Body of pancreas (tissue), 4 donors: ENCODE results near the gene HTRA3. TPM values are rescaled to one million over a fixed set of nuclear protein-coding genes. Genes with fewer than 3 reads are reported as not detected.

Source experiments
- ATAC-seq: fragments of 150-250 bp; one replicate; pipeline ENCODE4 v1.9.1; 2016
- DNase-seq, 4 donors: peaks; one replicate each; pipeline ENCODE4 v3.0.0-alpha.2; 2019
- H3K27ac ChIP-seq, 4 donors: fragments of 200-600 bp; sonication (generic); 1 replicate in 3 of 4; 2 replicates in 1 of 4; pipeline versions ENCODE4 v1.5.1 to v1.6.1; 2016 to 2019; ENCODE audit warnings: mild to moderate bottlenecking in 1 of 4, mixed read lengths in 1 of 4, moderate library complexity in 1 of 4
- H3K27me3 ChIP-seq, 2 donors: fragments of 200-600 bp; sonication (generic); one replicate each; pipeline ENCODE4 v1.6.0; 2016; ENCODE audit warnings: mild to moderate bottlenecking in 1 of 2
- H3K36me3 ChIP-seq, 2 donors: fragments of 200-600 bp; sonication (generic); replicated peaks in 1 of 2; 2 replicates each; pipeline ENCODE4 v1.5.1; 2016; ENCODE audit warnings: low read depth in 2 of 2; ENCODE audit not compliant: insufficient read depth in 1 of 2
- H3K4me1 ChIP-seq: fragments of 200-600 bp; sonication (generic); one replicate; pipeline ENCODE4 v1.6.0; 2016
- H3K4me3 ChIP-seq, 2 donors: fragments of 200-600 bp; sonication (generic); 1 replicate in 1 of 2; 2 replicates in 1 of 2; pipeline ENCODE4 v1.5.1; 2016 to 2019
- H3K9me3 ChIP-seq, 3 donors: fragments of 200-600 bp; sonication (generic); 1 replicate in 2 of 3; 2 replicates in 1 of 3; pipeline ENCODE4 v1.5.1; 2016
- CTCF ChIP-seq, 7 experiments: fragments of 450-650 bp in 4 of 7; fragments of 200-600 bp in 3 of 7; sonication (generic) in 3 of 7; IDR thresholded peaks; one replicate each; pipeline ENCODE4 v1.5.1; 2016 to 2019; ENCODE audit warnings: antibody characterized with exemption in 7 of 7
- POLR2A ChIP-seq, 3 donors: fragments of 450-650 bp; IDR thresholded peaks; one replicate each; pipeline ENCODE4 v1.6.1; 2016; ENCODE audit warnings: antibody characterized with exemption in 3 of 3, mild to moderate bottlenecking in 2 of 3
- WGBS, 2 donors: methylation state at CpG; one replicate each; pipeline ENCODE4 v1.1.5; 2017; 5-methylcytosine and 5-hydroxymethylcytosine counted together
- intact Hi-C: fragments of 100-400 bp; cut with DNase I; formaldehyde crosslinking; loops from one replicate; pipeline ENCODE4 v1.15.1; 2023
- total RNA-seq, 2 donors: library from RNA; depleted of rRNA; stranded (reverse); fragments of >200 nt; gene quantifications; one replicate each; pipeline ENCODE4 v1.1.0, GENCODE V29; 2016

Gene HTRA3
- total RNA-seq, 2 donors from 2014 or later, result 4.2 to 17.5 TPM

GRCh38 chr4:8238515-8239053 lies 31.0 kb upstream of the HTRA3 start:
- 66 to 76% methylated on average over 6 to 13 of the region's 17 CpGs for WGBS, 2 donors
- Histone ChIP-seq H3K4me3 (no peak overlapping the region), H3K4me1 (no peaks in the 10 kb centered on the region), H3K9me3 (no peaks in the 10 kb centered on the region), H3K27ac (no peak overlapping the region), H3K27me3 (no peaks in the 10 kb centered on the region), H3K36me3 (peaks cover 0 to 23% of the 10 kb centered on the region in 2 donors)
- DNase-seq, result no peak
- ATAC-seq, result no peak
- intact Hi-C loops, result loop anchor here (5.0 kb wide), 1 partner anchor 61 kb away; no protein-coding TSS in a partner anchor
- no peak for TF ChIP-seq POLR2A (IDR thresholded peaks at IDR 0.05)
- TF ChIP-seq CTCF (IDR thresholded peaks at IDR 0.05), result peak in 1 of 7 experiments; percentile 13

- no peaks in the 10 kb centered on the region for H3K9me3 ChIP-seq
- H3K36me3 ChIP-seq, result peaks cover 0 to 18% of the 10 kb centered on the region in 2 donors
- 97 to 100% methylated on average over 1 to 13 of the region's 13 CpGs for WGBS, 2 donors
- intact Hi-C loops, result loop anchor here (5.0 kb wide), 1 partner anchor 62 kb away; no protein-coding TSS in a partner anchor
- no peaks in the 10 kb centered on the region for H3K4me1 ChIP-seq
- no peak for ATAC-seq
- TF ChIP-seq CTCF (IDR thresholded peaks at IDR 0.05) (no peak), POLR2A (IDR thresholded peaks at IDR 0.05) (no peak)
- DNase-seq, result no peak
- H3K4me3 ChIP-seq, result no peak overlapping the region
- no peak overlapping the region for H3K27ac ChIP-seq
- H3K27me3 ChIP-seq, result no peaks in the 10 kb centered on the region
These were observed 30.3 kb upstream of the HTRA3 start for GRCh38 chr4:8239226-8239625.

- Histone ChIP-seq H3K27ac (no peak overlapping the region), H3K9me3 (no peaks in the 10 kb centered on the region), H3K4me3 (no peak overlapping the region), H3K27me3 (no peaks in the 10 kb centered on the region), H3K4me1 (no peaks in the 10 kb centered on the region), H3K36me3 (peaks cover 0 to 18% of the 10 kb centered on the region in 2 donors)
- no peak for TF ChIP-seq POLR2A (IDR thresholded peaks at IDR 0.05)
- intact Hi-C loops, result loop anchor here (5.0 to 10.0 kb wide), 2 partner anchors 62 to 165 kb away; no protein-coding TSS in a partner anchor
- ATAC-seq, result no peak
- no peak for DNase-seq
- WGBS, 2 donors, result 91 to 100% methylated on average over 1 to 8 of the region's 9 CpGs
These were observed 29.9 kb upstream of the HTRA3 start for GRCh38 chr4:8239661-8240060.

- no peak overlapping the region for H3K4me3 ChIP-seq
- ATAC-seq, result no peak
- DNase-seq, result no peak
- peaks cover 0 to 18% of the 10 kb centered on the region in 2 donors for H3K36me3 ChIP-seq
- no peak overlapping the region for H3K27ac ChIP-seq
- TF ChIP-seq CTCF (IDR thresholded peaks at IDR 0.05) (no peak), POLR2A (IDR thresholded peaks at IDR 0.05) (no peak)
- no peaks in the 10 kb centered on the region for H3K9me3 ChIP-seq
- H3K4me1 ChIP-seq, result no peaks in the 10 kb centered on the region
- WGBS, 2 donors, result 67 to 88% methylated on average over 11 to 25 of the region's 26 CpGs
- no peaks in the 10 kb centered on the region for H3K27me3 ChIP-seq
- intact Hi-C loops, result loop anchor here (10.0 kb wide), 1 partner anchor 164 kb away; no protein-coding TSS in a partner anchor
These were observed 29.1 kb upstream of the HTRA3 start for GRCh38 chr4:8240211-8241041.

- intact Hi-C loops, result loop anchor here (10.0 kb wide), 1 partner anchor 164 kb away; no protein-coding TSS in a partner anchor
- no peaks in the 10 kb centered on the region for H3K4me1 ChIP-seq
- TF ChIP-seq POLR2A (IDR thresholded peaks at IDR 0.05) (no peak), CTCF (IDR thresholded peaks at IDR 0.05) (no peak)
- ATAC-seq, result no peak
- WGBS, 2 donors, result 79 to 85% methylated on average over 11 to 14 of the region's 14 CpGs
- no peak overlapping the region for H3K4me3 ChIP-seq
- H3K27me3 ChIP-seq, result no peaks in the 10 kb centered on the region
- DNase-seq, result no peak
- H3K27ac ChIP-seq, result no peak overlapping the region
- H3K36me3 ChIP-seq, result peaks cover 0 to 15% of the 10 kb centered on the region in 2 donors
- no peaks in the 10 kb centered on the region for H3K9me3 ChIP-seq
These were observed 28.3 kb upstream of the HTRA3 start for GRCh38 chr4:8241211-8241779.
